ENCODE measurements around the gene SAMMSON.

- TF ChIP-seq CTCF (optimal IDR thresholded peaks at IDR 0.05 in 1 of 3, IDR thresholded peaks at IDR 0.05 in 1 of 3, conservative IDR thresholded peaks at IDR 0.05 in 1 of 3; ENCODE audit: extremely low read depth in 1 of 3, insufficient read depth in 2 of 3, low read length in 3 of 3) (peak in 2 of 3 experiments; percentile 52 to 65), EZH2 (IDR thresholded peaks at IDR 0.05; ENCODE audit: low read length) (no peak)
Observed at GRCh38 chr3:70064194-70064779, 64.8 kb downstream of the SAMMSON start.

Data from keratinocyte (primary cell).